EL (cell line): ENCODE results near the gene RAD51.
"Not testable (repeated sequence)": the region's sequence is repeated elsewhere in the genome, so short reads cannot be mapped to it uniquely, and the experiment has no call there.

ENCODE experiments used
- DNase-seq: peaks from one replicate; pipeline ENCODE4 v3.0.0-alpha.2; 2016

RAD51 gene

GRCh38 chr15:40694688-40695468 is at the start of gene RAD51:
TSS of gene RAD51 (plus strand) at chr15:40695174. CDS start at chr15:40698759, 3,585 bp downstream.
- peak; percentile 95 for DNase-seq

- no peak for DNase-seq
Measured at GRCh38 chr15:40647523-40647922, 47.5 kb upstream of the RAD51 start.

GRCh38 chr15:40650479-40650878 is 44.5 kb upstream of the RAD51 start:
- no peak for DNase-seq

GRCh38 chr15:40660686-40661085 is 34.3 kb upstream of the RAD51 start:
- DNase-seq: no peak

- no peak for DNase-seq
Measured at GRCh38 chr15:40664909-40665308, 30.1 kb upstream of the RAD51 start.

GRCh38 chr15:40676290-40676689 is 18.7 kb upstream of the RAD51 start:
- not testable (repeated sequence) for DNase-seq

- not testable (repeated sequence) for DNase-seq
Measured at GRCh38 chr15:40676906-40677305, 18.1 kb upstream of the RAD51 start.

- no peak for DNase-seq
Measured at GRCh38 chr15:40680151-40680550, 14.8 kb upstream of the RAD51 start.

- not testable (repeated sequence) for DNase-seq
Measured at GRCh38 chr15:40680959-40681358, 14.0 kb upstream of the RAD51 start.

GRCh38 chr15:40684381-40684780 is 10.6 kb upstream of the RAD51 start:
- no peak for DNase-seq

GRCh38 chr15:40685376-40685775 is 9.6 kb upstream of the RAD51 start:
- no peak for DNase-seq

GRCh38 chr15:40688932-40689799 is 5.8 kb upstream of the RAD51 start:
- DNase-seq: no peak

- no peak for DNase-seq
Measured at GRCh38 chr15:40691737-40692136, 3.2 kb upstream of the RAD51 start.

- DNase-seq: no peak
Measured at GRCh38 chr15:40693904-40694687, 878 bp upstream of the RAD51 start.

- no peak for DNase-seq
Measured at GRCh38 chr15:40695469-40695890, 506 bp downstream of the RAD51 start.

- DNase-seq: no peak
Measured at GRCh38 chr15:40696228-40696627, 1.3 kb downstream of the RAD51 start.

GRCh38 chr15:40697916-40698315 is 2.9 kb downstream of the RAD51 start:
- DNase-seq: no peak

- DNase-seq: no peak
Measured at GRCh38 chr15:40702077-40702476, 7.1 kb downstream of the RAD51 start.

- DNase-seq: no peak
Measured at GRCh38 chr15:40706121-40706520, 11.1 kb downstream of the RAD51 start.

GRCh38 chr15:40714144-40714543 is 19.2 kb downstream of the RAD51 start:
- DNase-seq: no peak

GRCh38 chr15:40716165-40716564 is 21.2 kb downstream of the RAD51 start:
- no peak for DNase-seq

GRCh38 chr15:40721701-40722100 is 26.7 kb downstream of the RAD51 start:
- DNase-seq: no peak

GRCh38 chr15:40722354-40722753 is 27.4 kb downstream of the RAD51 start:
- DNase-seq: no peak
